Endothelial cell of umbilical vein (primary cell): ENCODE results near the gene IMPA2. TPM values are rescaled to one million over a fixed set of nuclear protein-coding genes. Genes with fewer than 3 reads are reported as not detected.

ENCODE experiments used
- BruUV-seq: library from RNA; stranded (reverse); fragments of 400-500 nt; replicated peaks from 2 replicates; lab custom pipeline; 2021; lab: Mats Ljungman, UMichigan
- CTCF ChIA-PET: fragments of 300-600, 350-600 bp; sonication (Branson Sonifier 250); formaldehyde crosslinking; loops from one replicate; lab custom pipeline; 2021; ENCODE audit warnings: antibody characterized with exemption, inconsistent platforms; lab: Charles Lee
- POLR2A ChIA-PET: fragments of 300-600, 350-600 bp; sonication (Branson Sonifier 250); formaldehyde crosslinking; loops from one replicate; lab custom pipeline; 2021; ENCODE audit warnings: antibody characterized with exemption, inconsistent platforms; lab: Charles Lee
- DNase-seq: peaks from one replicate; pipeline ENCODE4 v3.0.0-alpha.2; 2011; ENCODE audit warnings: low read depth, low spot score
- FAIRE-seq: peaks from 2 replicates; lab custom pipeline; 2011; peaks lifted over from hg19 to GRCh38; lab: Jason Lieb, UNC
- H2AFZ ChIP-seq: 2 replicates; pipeline ENCODE4 v1.6.0; 2012; ENCODE audit warnings: low read depth, low read length, control low read depth, inconsistent platforms
- H3K27ac ChIP-seq: 2 replicates; pipeline ENCODE4 v1.5.1; 2011; ENCODE audit warnings: low read depth, mild to moderate bottlenecking, control low read depth, low read length, moderate library complexity; ENCODE audit not compliant: insufficient read depth
- H3K27me3 ChIP-seq, 2 experiments: 2 replicates each; pipeline versions ENCODE4 v1.6.0 to v1.6.1; 2011; ENCODE audit warnings: low read length in 2 of 2, mixed read lengths in 1 of 2; ENCODE audit not compliant: control insufficient read depth in 2 of 2, insufficient read depth in 2 of 2
- H3K36me3 ChIP-seq, 2 experiments: 2 replicates in 1 of 2; 3 replicates in 1 of 2; pipeline ENCODE4 v1.5.1; 2011; ENCODE audit warnings: low read length in 2 of 2, mild to moderate bottlenecking in 1 of 2, moderate library complexity in 1 of 2; ENCODE audit not compliant: control insufficient read depth in 2 of 2, insufficient read depth in 2 of 2; ENCODE audit errors: extremely low read depth in 1 of 2
- H3K4me1 ChIP-seq: 3 replicates; pipeline ENCODE4 v1.5.1; 2011; ENCODE audit warnings: mild to moderate bottlenecking, low read length; ENCODE audit not compliant: control insufficient read depth, insufficient read depth; ENCODE audit errors: extremely low read depth
- H3K4me2 ChIP-seq: 2 replicates; pipeline ENCODE4 v1.6.1; 2011; ENCODE audit warnings: low read length, control low read depth, mixed read lengths; ENCODE audit not compliant: insufficient read depth
- H3K4me3 ChIP-seq, 3 experiments: fragments of 200-600 bp in 1 of 3; sonication (generic), shearing (Covaris generic) in 1 of 3; replicated peaks in 1 of 3; 2 replicates each; pipeline ENCODE4 v1.5.1; 2011 to 2016; ENCODE audit warnings: control low read depth in 3 of 3, low read length in 3 of 3, mild to moderate bottlenecking in 2 of 3, inconsistent platforms in 1 of 3, low read depth in 1 of 3, moderate library complexity in 1 of 3; ENCODE audit not compliant: insufficient read depth in 1 of 3
- H3K79me2 ChIP-seq: 2 replicates; pipeline ENCODE4 v1.6.0; 2012; ENCODE audit warnings: low read length, inconsistent platforms; ENCODE audit not compliant: control insufficient read depth, insufficient read depth
- H3K9ac ChIP-seq: replicated peaks from 2 replicates; pipeline ENCODE3; 2011; ENCODE audit warnings: low read length, control low read depth; ENCODE audit not compliant: insufficient read depth; ENCODE audit errors: extremely low read depth
- H3K9me1 ChIP-seq: replicated peaks from 3 replicates; pipeline ENCODE4 v1.6.0; 2011; ENCODE audit warnings: mild to moderate bottlenecking, low read length; ENCODE audit not compliant: control insufficient read depth, insufficient read depth; ENCODE audit errors: extremely low read depth
- H3K9me3 ChIP-seq: replicated peaks from 2 replicates; pipeline ENCODE4 v1.5.1; 2012; ENCODE audit warnings: low read length, inconsistent platforms; ENCODE audit not compliant: control insufficient read depth, insufficient read depth
- H4K20me1 ChIP-seq: replicated peaks from 2 replicates; pipeline ENCODE3; 2011; ENCODE audit warnings: mild to moderate bottlenecking, low read length; ENCODE audit not compliant: control insufficient read depth, insufficient read depth; ENCODE audit errors: extremely low read depth
- EZH2 ChIP-seq: IDR thresholded peaks from 2 replicates; pipeline ENCODE4 v1.6.1; 2012; ENCODE audit warnings: borderline replicate concordance, low read depth, mild to moderate bottlenecking, moderate library complexity, low read length, inconsistent platforms; ENCODE audit not compliant: severe bottlenecking
- FOS ChIP-seq: IDR thresholded peaks from 2 replicates; pipeline ENCODE4 v1.6.1; 2011; ENCODE audit warnings: mild to moderate bottlenecking, low read length, moderate library complexity, borderline replicate concordance; ENCODE audit not compliant: insufficient read depth
- GATA2 ChIP-seq: IDR thresholded peaks from 2 replicates; pipeline ENCODE4 v1.7.0; 2011; ENCODE audit warnings: low read depth, mild to moderate bottlenecking, moderate library complexity, mixed read lengths, low read length; ENCODE audit not compliant: insufficient read length, insufficient read depth
- JUN ChIP-seq: IDR thresholded peaks from 2 replicates; pipeline ENCODE4 v1.6.1; 2011; ENCODE audit warnings: borderline replicate concordance, low read depth; ENCODE audit not compliant: insufficient read length, insufficient read depth
- POLR2A ChIP-seq: IDR thresholded peaks from 2 replicates; pipeline ENCODE4 v1.6.1; 2012; ENCODE audit warnings: low read depth, mild to moderate bottlenecking, control low read depth, low read length
- POLR2AphosphoS5 ChIP-seq: IDR thresholded peaks from 2 replicates; pipeline ENCODE4 v1.6.1; 2012; ENCODE audit warnings: low read depth, mild to moderate bottlenecking, control low read depth, low read length, moderate library complexity; ENCODE audit not compliant: insufficient read depth
- dilution Hi-C: fragments of 300-500 bp; cut with MboI; formaldehyde crosslinking; loops from one replicate; pipeline ENCODE4 v1.15.0; 2019; ENCODE audit warnings: low sequenced_read_pairs; ENCODE audit not compliant: extremely low pct_ligation_motif_present
- intact Hi-C: fragments of 100-400 bp; cut with micrococcal nuclease; formaldehyde crosslinking; loops from one replicate; pipeline ENCODE4 v1.10.0; 2022
- polyA plus RNA-seq, 4 experiments: library from polyadenylated mRNA; depleted of rRNA in 3 of 4; stranded (reverse) in 3 of 4; unstranded in 1 of 4; fragments of >200 nt; gene quantifications; 2 replicates each; pipeline versions ENCODE4 v1.2.1 to v1.2.3, GENCODE V29; 2011 to 2012; ENCODE audit warnings: missing spikeins in 1 of 4
- total RNA-seq: library from RNA; stranded (reverse); gene quantifications from 2 replicates; pipeline ENCODE4 v1.2.3, GENCODE V29; 2021
- TF ChIP-seq, protein P1 (sequence below), 2 donors: IDR thresholded peaks; 1 replicate in 1 of 2; 2 replicates in 1 of 2; pipeline ENCODE4 v1.5.1; 2011; ENCODE audit warnings: low read length in 2 of 2, mild to moderate bottlenecking in 2 of 2, moderate library complexity in 2 of 2, control low read depth in 1 of 2, inconsistent platforms in 1 of 2, low read depth in 1 of 2; ENCODE audit not compliant: insufficient read depth in 1 of 2; ENCODE audit errors: extremely low read depth in 1 of 2
- TF ChIP-seq, protein P2 (sequence below): IDR thresholded peaks from 2 replicates; pipeline ENCODE4 v1.6.1; 2011; ENCODE audit not compliant: insufficient read depth, insufficient read length

IMPA2 gene
- total and polyA plus RNA-seq, 2 donors (not counting 3 experiments of a cell fraction or from before 2014, with no cell fraction given): 6.1 to 8.0 TPM

DNA sequence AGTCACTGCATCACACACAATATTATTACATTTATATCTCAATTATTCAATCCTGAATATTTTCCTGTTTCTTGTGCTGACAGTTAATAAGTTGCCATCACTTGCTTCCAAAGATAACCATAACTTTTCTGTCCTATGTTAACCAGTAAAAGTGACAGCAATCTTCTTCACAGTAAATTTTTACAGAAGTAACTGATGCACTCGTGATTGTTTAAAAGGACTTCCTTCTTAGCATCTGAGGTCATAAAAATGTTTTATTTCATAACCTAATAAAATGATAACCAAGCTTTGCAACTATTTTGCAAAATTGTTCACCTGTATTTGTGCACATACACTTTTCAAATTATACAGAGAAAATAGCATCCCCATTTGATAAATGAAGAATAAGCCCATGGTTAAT is 91.7 kb downstream of the IMPA2 start:
- Histone ChIP-seq H3K27ac (no peak overlapping the region), H3K9ac (no peak overlapping the region), H3K4me3 (no peak overlapping the region), H3K4me2 (no peak overlapping the region), H3K9me1 (no peaks in the 10 kb centered on the region), H4K20me1 (no peaks in the 10 kb centered on the region), H3K4me1 (peaks cover 9% of the 10 kb centered on the region), H3K79me2 (no peaks in the 10 kb centered on the region), H3K36me3 (no peaks in the 10 kb centered on the region), H2AFZ (no peak overlapping the region), H3K27me3 (no peaks in the 10 kb centered on the region), H3K9me3 (no peaks in the 10 kb centered on the region)
- DNase-seq (no peak), FAIRE-seq (no peak)
- no TSS peak for BruUV-seq
- POLR2A ChIA-PET: no interaction called here
- dilution Hi-C loops: no loop called here
- CTCF ChIA-PET: no interaction called here
- intact Hi-C loops: no loop called here
- TF ChIP-seq POLR2A (no peak), JUN (no peak), POLR2AphosphoS5 (no peak), GATA2 (no peak), FOS (no peak), EZH2 (no peak)

DNA sequence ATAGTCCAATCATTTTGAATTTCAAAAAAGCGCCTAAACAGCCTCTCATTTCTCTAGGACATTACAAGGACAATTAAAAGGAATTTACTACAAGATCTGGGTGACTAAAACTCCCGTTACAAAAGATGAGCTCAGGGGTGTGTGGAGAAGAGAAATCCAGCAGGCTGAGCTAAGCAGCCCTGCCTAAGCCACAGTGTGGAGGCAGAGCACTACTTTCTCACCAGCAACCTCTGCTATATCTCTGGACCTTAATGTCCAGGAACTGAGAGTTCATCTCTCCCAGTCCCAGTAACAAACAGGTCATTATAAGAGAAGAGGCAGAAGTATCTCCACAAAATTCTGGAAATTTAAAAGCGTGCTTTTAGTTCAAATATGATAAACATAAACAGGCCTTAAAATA is 93.4 kb downstream of the IMPA2 start:
- Histone ChIP-seq H4K20me1 (no peaks in the 10 kb centered on the region), H3K9me3 (no peaks in the 10 kb centered on the region), H3K4me1 (peaks cover 14% of the 10 kb centered on the region), H3K9me1 (no peaks in the 10 kb centered on the region), H3K9ac (no peak overlapping the region), H3K4me3 (no peak overlapping the region), H2AFZ (no peak overlapping the region), H3K27ac (no peak overlapping the region), H3K4me2 (no peak overlapping the region), H3K79me2 (no peaks in the 10 kb centered on the region), H3K36me3 (no peaks in the 10 kb centered on the region), H3K27me3 (no peaks in the 10 kb centered on the region)
- ChIA-PET POLR2A (no interaction called here), CTCF (interaction anchor here (1.0 to 1.4 kb wide), 2 partner anchors 10 to 162 kb away, joined by 3 to 11 read pairs; no protein-coding TSS in a partner anchor)
- DNase-seq (no peak), FAIRE-seq (no peak)
- BruUV-seq: no TSS peak
- intact Hi-C loops: no loop called here
- dilution Hi-C loops: no loop called here
- TF ChIP-seq GATA2 (no peak), EZH2 (no peak), POLR2AphosphoS5 (no peak), FOS (no peak)
- TF ChIP-seq, protein P1, sequence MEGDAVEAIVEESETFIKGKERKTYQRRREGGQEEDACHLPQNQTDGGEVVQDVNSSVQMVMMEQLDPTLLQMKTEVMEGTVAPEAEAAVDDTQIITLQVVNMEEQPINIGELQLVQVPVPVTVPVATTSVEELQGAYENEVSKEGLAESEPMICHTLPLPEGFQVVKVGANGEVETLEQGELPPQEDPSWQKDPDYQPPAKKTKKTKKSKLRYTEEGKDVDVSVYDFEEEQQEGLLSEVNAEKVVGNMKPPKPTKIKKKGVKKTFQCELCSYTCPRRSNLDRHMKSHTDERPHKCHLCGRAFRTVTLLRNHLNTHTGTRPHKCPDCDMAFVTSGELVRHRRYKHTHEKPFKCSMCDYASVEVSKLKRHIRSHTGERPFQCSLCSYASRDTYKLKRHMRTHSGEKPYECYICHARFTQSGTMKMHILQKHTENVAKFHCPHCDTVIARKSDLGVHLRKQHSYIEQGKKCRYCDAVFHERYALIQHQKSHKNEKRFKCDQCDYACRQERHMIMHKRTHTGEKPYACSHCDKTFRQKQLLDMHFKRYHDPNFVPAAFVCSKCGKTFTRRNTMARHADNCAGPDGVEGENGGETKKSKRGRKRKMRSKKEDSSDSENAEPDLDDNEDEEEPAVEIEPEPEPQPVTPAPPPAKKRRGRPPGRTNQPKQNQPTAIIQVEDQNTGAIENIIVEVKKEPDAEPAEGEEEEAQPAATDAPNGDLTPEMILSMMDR (IDR thresholded peaks at IDR 0.05; ENCODE audit: extremely low read depth in 1 of 2, insufficient read depth in 1 of 2, low read depth in 1 of 2, low read length in 2 of 2): no peak
- TF ChIP-seq, protein P2, sequence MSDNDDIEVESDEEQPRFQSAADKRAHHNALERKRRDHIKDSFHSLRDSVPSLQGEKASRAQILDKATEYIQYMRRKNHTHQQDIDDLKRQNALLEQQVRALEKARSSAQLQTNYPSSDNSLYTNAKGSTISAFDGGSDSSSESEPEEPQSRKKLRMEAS: no peak
